ENCODE measurements around the gene ZXDC. TPM values are rescaled to one million over a fixed set of nuclear protein-coding genes. Genes with fewer than 3 reads are reported as not detected.

The ZXDC gene
- total RNA-seq, 4 donors from 2014 or later, result 37.5 to 62.0 (median 52.3) TPM

- no peak for DNase-seq (ENCODE audit: low spot score in 2 of 2)
- WGBS, 2 donors, result 76 to 80% methylated on average over 21 of the region's 21 CpGs
- no peak overlapping the region for H3K4me3 ChIP-seq (ENCODE audit: low read depth, poor library complexity, severe bottlenecking)
- TF ChIP-seq CTCF (IDR thresholded peaks at IDR 0.05) (no peak), POLR2A (IDR thresholded peaks at IDR 0.05) (no peak)
- intact Hi-C loops (cut with DNase I; ENCODE audit: low total_unique reads), result no loop called here
These were observed 21.5 kb upstream of the ZXDC start for GRCh38 chr3:126496894-126497850.

- 94 to 95% methylated on average over 6 to 8 of the region's 8 CpGs for WGBS, 2 donors
- TF ChIP-seq CTCF (IDR thresholded peaks at IDR 0.05), result no peak
- TF ChIP-seq POLR2A (IDR thresholded peaks at IDR 0.05), result no peak
- H3K4me3 ChIP-seq (ENCODE audit: low read depth, poor library complexity, severe bottlenecking), result no peak overlapping the region
- intact Hi-C loops (cut with DNase I; ENCODE audit: low total_unique reads), result no loop called here
- no peak for DNase-seq (ENCODE audit: low spot score in 2 of 2)
These were observed 20.1 kb upstream of the ZXDC start for GRCh38 chr3:126495786-126496185.

GRCh38 chr3:126494970-126495230, 19.2 kb upstream of the ZXDC start:
- no peak overlapping the region for H3K4me3 ChIP-seq (ENCODE audit: low read depth, poor library complexity, severe bottlenecking)
- no peak for DNase-seq (ENCODE audit: low spot score in 2 of 2)
- intact Hi-C loops (cut with DNase I; ENCODE audit: low total_unique reads), result no loop called here
- WGBS, 2 donors, result 76 to 81% methylated on average over 6 of the region's 6 CpGs
- TF ChIP-seq POLR2A (IDR thresholded peaks at IDR 0.05) (no peak), CTCF (IDR thresholded peaks at IDR 0.05) (no peak)

GRCh38 chr3:126494204-126494969, 18.7 kb upstream of the ZXDC start:
- TF ChIP-seq CTCF (IDR thresholded peaks at IDR 0.05), result no peak
- TF ChIP-seq POLR2A (IDR thresholded peaks at IDR 0.05), result no peak
- no peak for DNase-seq (ENCODE audit: low spot score in 2 of 2)
- 35 to 37% methylated on average over 12 of the region's 12 CpGs for WGBS, 2 donors
- intact Hi-C loops (cut with DNase I; ENCODE audit: low total_unique reads), result no loop called here
- H3K4me3 ChIP-seq (ENCODE audit: low read depth, poor library complexity, severe bottlenecking), result no peak overlapping the region

- H3K4me3 ChIP-seq (ENCODE audit: low read depth, poor library complexity, severe bottlenecking), result no peak overlapping the region
- DNase-seq (ENCODE audit: low spot score in 2 of 2), result no peak
- intact Hi-C loops (cut with DNase I; ENCODE audit: low total_unique reads), result no loop called here
- 79 to 84% methylated on average over 9 of the region's 9 CpGs for WGBS, 2 donors
- TF ChIP-seq CTCF (IDR thresholded peaks at IDR 0.05) (no peak), POLR2A (IDR thresholded peaks at IDR 0.05) (no peak)
These were observed 18.0 kb upstream of the ZXDC start for GRCh38 chr3:126493739-126494138.

All from lower leg skin (tissue), 4 donors.